WTC11 (cell line): ENCODE measurements around the gene JRKL. TPM values are rescaled to one million over a fixed set of nuclear protein-coding genes. Genes with fewer than 3 reads are reported as not detected.

ENCODE experiments used
- ATAC-seq: fragments of 200-7000 bp; cut with Tn5 transposase; 2 replicates; pipeline ENCODE4 v1.10.0; 2021; ENCODE audit warnings: mild to moderate bottlenecking, moderate library complexity
- CTCF ChIA-PET: fragments of 300-600 bp; sonication (Branson Sonifier 250); formaldehyde crosslinking; loops from one replicate; lab custom pipeline; 2021; ENCODE audit warnings: antibody characterized with exemption; lab: Charles Lee
- POLR2A ChIA-PET: fragments of 350-600 bp; sonication (Branson Sonifier 250); formaldehyde crosslinking; loops from one replicate; lab custom pipeline; 2021; ENCODE audit warnings: antibody characterized with exemption; lab: Charles Lee
- DNase-seq: peaks from one replicate; pipeline ENCODE4 v3.0.0; 2021; ENCODE audit warnings: low spot score
- H3K27ac Mint-ChIP-seq: 2 replicates; pipeline ENCODE4 v1.8.0; 2021; ENCODE audit warnings: mixed read lengths
- H3K27me3 Mint-ChIP-seq: 2 replicates; pipeline ENCODE4 v1.8.0; 2021; ENCODE audit warnings: low read depth, mild to moderate bottlenecking, moderate library complexity, mixed read lengths
- H3K36me3 Mint-ChIP-seq: 2 replicates; pipeline ENCODE4 v1.8.0; 2021; ENCODE audit warnings: mixed read lengths
- H3K4me1 Mint-ChIP-seq: 2 replicates; pipeline ENCODE4 v1.8.0; 2022; ENCODE audit warnings: mixed read lengths
- H3K4me3 Mint-ChIP-seq: 2 replicates; pipeline ENCODE4 v1.8.0; 2021; ENCODE audit warnings: mild to moderate bottlenecking, moderate library complexity, mixed read lengths
- H3K9me3 Mint-ChIP-seq: 2 replicates; pipeline ENCODE4 v1.8.0; 2021; ENCODE audit warnings: mixed read lengths
- ATF2 ChIP-seq: sonication (generic); formaldehyde crosslinking; IDR thresholded peaks from 2 replicates; pipeline ENCODE4 v1.8.1; 2022; ENCODE audit warnings: low read depth, missing genetic modification reagents, borderline replicate concordance
- CDX4 ChIP-seq: fragments of 250-450 bp; sonication (Bioruptor Pico); IDR thresholded peaks from 2 replicates; pipeline ENCODE4 v1.9.0; 2021; ENCODE audit warnings: moderate library complexity, mild to moderate bottlenecking, inconsistent platforms, borderline replicate concordance
- CREB1 ChIP-seq: sonication (generic); formaldehyde crosslinking; IDR thresholded peaks from 2 replicates; pipeline ENCODE4 v1.8.0; 2023; ENCODE audit warnings: mild to moderate bottlenecking, missing genetic modification reagents
- E2F5 ChIP-seq: sonication (generic); formaldehyde crosslinking; IDR thresholded peaks from 2 replicates; pipeline ENCODE4 v1.8.1; 2022; ENCODE audit warnings: mild to moderate bottlenecking, moderate library complexity, missing genetic modification reagents
- FOXP1 ChIP-seq: sonication (generic); formaldehyde crosslinking; IDR thresholded peaks from 2 replicates; pipeline ENCODE4 v1.8.0; 2022; ENCODE audit warnings: missing genetic modification reagents, mild to moderate bottlenecking, moderate library complexity, borderline replicate concordance
- GABPB1 ChIP-seq: sonication (generic); formaldehyde crosslinking; IDR thresholded peaks from 2 replicates; pipeline ENCODE4 v1.8.1; 2023; ENCODE audit warnings: mild to moderate bottlenecking, missing genetic modification reagents
- KAT7 ChIP-seq: sonication (generic); formaldehyde crosslinking; IDR thresholded peaks from 2 replicates; pipeline ENCODE4 v1.8.1; 2023; ENCODE audit warnings: missing genetic modification reagents, mild to moderate bottlenecking, borderline replicate concordance
- NFE2L1 ChIP-seq: sonication (generic); formaldehyde crosslinking; IDR thresholded peaks from 2 replicates; pipeline ENCODE4 v1.8.1; 2023; ENCODE audit warnings: missing genetic modification reagents
- SMAD4 ChIP-seq: sonication (generic); formaldehyde crosslinking; IDR thresholded peaks from 2 replicates; pipeline ENCODE4 v1.8.0; 2022; ENCODE audit warnings: mild to moderate bottlenecking, missing genetic modification reagents
- SOX15 ChIP-seq: fragments of 250-450 bp; sonication (Bioruptor Pico); IDR thresholded peaks from 2 replicates; pipeline ENCODE4 v1.9.0; 2021; ENCODE audit warnings: mild to moderate bottlenecking
- TEAD1 ChIP-seq: sonication (generic); formaldehyde crosslinking; IDR thresholded peaks from 2 replicates; pipeline ENCODE4 v1.8.0; 2022; ENCODE audit warnings: mild to moderate bottlenecking, missing genetic modification reagents
- ZMAT4 ChIP-seq: fragments of 250-450 bp; sonication (Bioruptor Pico); IDR thresholded peaks from 2 replicates; pipeline ENCODE4 v1.9.0; 2021; ENCODE audit warnings: mild to moderate bottlenecking
- ZNF263 ChIP-seq: sonication (generic); formaldehyde crosslinking; IDR thresholded peaks from 2 replicates; pipeline ENCODE4 v1.8.1; 2022; ENCODE audit warnings: low read depth, mild to moderate bottlenecking, moderate library complexity, missing genetic modification reagents
- total RNA-seq: library from RNA; stranded (reverse); gene quantifications from 3 replicates; pipeline ENCODE4 v1.2.3, GENCODE V29; 2021
- TF ChIP-seq, protein P1 (sequence below): sonication (generic); formaldehyde crosslinking; IDR thresholded peaks from 2 replicates; pipeline ENCODE4 v1.8.1; 2023; ENCODE audit warnings: mild to moderate bottlenecking, missing genetic modification reagents
- TF ChIP-seq, protein P2 (sequence below): sonication (generic); formaldehyde crosslinking; IDR thresholded peaks from 2 replicates; pipeline ENCODE4 v1.8.0; 2023; ENCODE audit warnings: missing genetic modification reagents

The JRKL gene
- total RNA-seq, 1 experiment from 2014 or later = 6.1 TPM

DNA sequence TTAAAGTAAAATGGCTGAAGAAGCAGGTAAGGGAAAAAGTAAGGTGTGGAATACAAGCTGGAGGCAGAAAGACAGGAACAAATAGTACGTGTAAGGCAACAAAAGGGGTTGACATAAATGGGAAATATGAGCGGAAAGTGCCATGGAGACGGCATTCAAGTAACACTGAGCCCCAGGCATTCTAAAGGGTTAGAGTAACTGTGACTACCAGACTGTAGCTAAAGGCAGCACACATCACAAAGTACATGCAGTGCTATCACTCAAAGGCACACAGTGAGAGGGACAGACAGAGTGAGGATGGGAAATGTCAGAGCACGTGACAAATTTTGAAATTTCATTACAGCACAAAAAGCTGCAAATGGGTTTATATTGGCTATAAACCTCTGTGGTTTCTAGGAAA, 33.0 kb upstream of the JRKL start (continued):
- TF ChIP-seq E2F5 (CRISPR knock-in tag) (no peak), KAT7 (CRISPR knock-in tag) (no peak), SOX15 (CRISPR knock-in tag) (no peak)
- TF ChIP-seq, protein P1, sequence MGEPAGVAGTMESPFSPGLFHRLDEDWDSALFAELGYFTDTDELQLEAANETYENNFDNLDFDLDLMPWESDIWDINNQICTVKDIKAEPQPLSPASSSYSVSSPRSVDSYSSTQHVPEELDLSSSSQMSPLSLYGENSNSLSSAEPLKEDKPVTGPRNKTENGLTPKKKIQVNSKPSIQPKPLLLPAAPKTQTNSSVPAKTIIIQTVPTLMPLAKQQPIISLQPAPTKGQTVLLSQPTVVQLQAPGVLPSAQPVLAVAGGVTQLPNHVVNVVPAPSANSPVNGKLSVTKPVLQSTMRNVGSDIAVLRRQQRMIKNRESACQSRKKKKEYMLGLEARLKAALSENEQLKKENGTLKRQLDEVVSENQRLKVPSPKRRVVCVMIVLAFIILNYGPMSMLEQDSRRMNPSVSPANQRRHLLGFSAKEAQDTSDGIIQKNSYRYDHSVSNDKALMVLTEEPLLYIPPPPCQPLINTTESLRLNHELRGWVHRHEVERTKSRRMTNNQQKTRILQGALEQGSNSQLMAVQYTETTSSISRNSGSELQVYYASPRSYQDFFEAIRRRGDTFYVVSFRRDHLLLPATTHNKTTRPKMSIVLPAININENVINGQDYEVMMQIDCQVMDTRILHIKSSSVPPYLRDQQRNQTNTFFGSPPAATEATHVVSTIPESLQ (CRISPR knock-in tag) = no peak
- TF ChIP-seq, all 79 proteins: peak for 0

GRCh38 chr11:96357794-96358193, 32.0 kb upstream of the JRKL start:
- no peaks in the 10 kb centered on the region for H3K27me3 Mint-ChIP-seq
- ATAC-seq (no peak), DNase-seq (no peak)
- ChIA-PET CTCF (interaction anchor here (1.1 to 1.4 kb wide), 2 partner anchors 13 to 36 kb away, joined by 3 read pairs; no protein-coding TSS in a partner anchor), POLR2A (no interaction called here)
- H3K36me3 Mint-ChIP-seq = no peaks in the 10 kb centered on the region; the same call in none of the 2 replicates
- no peak overlapping the region for H3K4me3 Mint-ChIP-seq
- no peak overlapping the region for H3K27ac Mint-ChIP-seq
- TF ChIP-seq ZMAT4 (CRISPR knock-in tag) (no peak), GABPB1 (no peak), E2F5 (CRISPR knock-in tag) (no peak), TEAD1 (CRISPR knock-in tag) (no peak), NFE2L1 (CRISPR knock-in tag) (no peak), CDX4 (CRISPR knock-in tag) (no peak), FOXP1 (CRISPR knock-in tag) (no peak), ZNF263 (CRISPR knock-in tag) (no peak), CREB1 (CRISPR knock-in tag) (no peak)
- TF ChIP-seq, protein P2, sequence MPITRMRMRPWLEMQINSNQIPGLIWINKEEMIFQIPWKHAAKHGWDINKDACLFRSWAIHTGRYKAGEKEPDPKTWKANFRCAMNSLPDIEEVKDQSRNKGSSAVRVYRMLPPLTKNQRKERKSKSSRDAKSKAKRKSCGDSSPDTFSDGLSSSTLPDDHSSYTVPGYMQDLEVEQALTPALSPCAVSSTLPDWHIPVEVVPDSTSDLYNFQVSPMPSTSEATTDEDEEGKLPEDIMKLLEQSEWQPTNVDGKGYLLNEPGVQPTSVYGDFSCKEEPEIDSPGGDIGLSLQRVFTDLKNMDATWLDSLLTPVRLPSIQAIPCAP (CRISPR knock-in tag) = no peak
- 0 out of 2 replicates have a peak, but pooled peaks cover 4% of the 10 kb centered on the region for H3K4me1 Mint-ChIP-seq
- H3K9me3 Mint-ChIP-seq = no peaks in the 10 kb centered on the region

DNA sequence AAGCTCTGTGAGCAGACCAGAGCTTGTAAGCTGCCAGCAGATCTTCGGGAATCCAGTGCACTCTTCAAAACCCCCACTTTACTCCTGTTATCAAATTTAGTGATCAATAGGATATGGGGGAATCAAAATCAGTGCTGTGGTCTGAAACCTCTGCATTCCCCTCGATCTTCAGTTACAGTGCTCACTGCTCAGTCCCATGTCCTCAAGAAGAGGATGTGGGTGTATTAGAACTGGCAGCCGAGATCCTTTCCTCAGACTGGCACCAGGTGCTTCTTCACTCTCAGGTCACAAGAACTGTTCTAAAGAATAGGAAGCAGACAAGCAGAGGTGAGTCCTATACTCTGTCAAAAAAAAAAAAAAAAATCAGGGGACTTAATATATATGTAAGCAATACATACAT, 31.5 kb upstream of the JRKL start:
- ChIA-PET CTCF (interaction anchor here (1.4 kb wide), 1 partner anchor 36 kb away, joined by 3 read pairs; no protein-coding TSS in a partner anchor), POLR2A (no interaction called here)
- Mint-ChIP-seq H3K27ac (no peak overlapping the region), H3K4me3 (no peak overlapping the region), H3K36me3 (no peaks in the 10 kb centered on the region; the same call in none of the 2 replicates), H3K4me1 (0 out of 2 replicates have a peak, but pooled peaks cover 4% of the 10 kb centered on the region), H3K9me3 (no peaks in the 10 kb centered on the region), H3K27me3 (no peaks in the 10 kb centered on the region)
- DNase-seq (no peak), ATAC-seq (no peak)
- TF ChIP-seq ATF2 (CRISPR knock-in tag) (no peak), SMAD4 (CRISPR knock-in tag) (no peak)
